ENCODE results near the gene CAD.

CAD gene

GRCh38 chr2:27205206-27205605, 12.0 kb upstream of the CAD start:
- H3K4me3 ChIP-seq (ENCODE audit: low read depth, low read length), result no peak overlapping the region
- H3K4me1 ChIP-seq, result peaks cover 5% of the 10 kb centered on the region
- no peak for DNase-seq
- no peak for TF ChIP-seq CTCF (IDR thresholded peaks at IDR 0.05; ENCODE audit: low read depth, low read length)
- H3K9me3 ChIP-seq, result no peaks in the 10 kb centered on the region
- H3K27me3 ChIP-seq, result no peaks in the 10 kb centered on the region
- H3K36me3 ChIP-seq, result peaks cover 79% of the 10 kb centered on the region

- H3K36me3 ChIP-seq, result peaks cover 77% of the 10 kb centered on the region
- H3K9me3 ChIP-seq, result no peaks in the 10 kb centered on the region
Observed at GRCh38 chr2:27206346-27206745, 10.8 kb upstream of the CAD start.

GRCh38 chr2:27208486-27209050, 8.6 kb upstream of the CAD start:
- Histone ChIP-seq H3K4me1 (peaks cover 4% of the 10 kb centered on the region; the same call in 1 of the 2 replicates), H3K4me3 (ENCODE audit: low read depth, low read length) (no peak overlapping the region), H3K9me3 (no peaks in the 10 kb centered on the region), H3K36me3 (peaks cover 61% of the 10 kb centered on the region), H3K27me3 (no peaks in the 10 kb centered on the region)
- TF ChIP-seq CTCF (IDR thresholded peaks at IDR 0.05; ENCODE audit: low read depth, low read length), result no peak
- no peak for DNase-seq

More at GRCh38 chr2:27206346-27206745, 10.8 kb upstream of the CAD start:
- Histone ChIP-seq H3K4me1 (peaks cover 4% of the 10 kb centered on the region; the same call in 1 of the 2 replicates), H3K4me3 (ENCODE audit: low read depth, low read length) (no peak overlapping the region), H3K27me3 (no peaks in the 10 kb centered on the region)
- no peak for TF ChIP-seq CTCF (IDR thresholded peaks at IDR 0.05; ENCODE audit: low read depth, low read length)
- DNase-seq, result no peak

- DNase-seq, result no peak
- H3K9me3 ChIP-seq, result no peaks in the 10 kb centered on the region
- H3K36me3 ChIP-seq, result peaks cover 52% of the 10 kb centered on the region
- H3K4me1 ChIP-seq, result peaks cover 4% of the 10 kb centered on the region; the same call in 1 of the 2 replicates
- no peaks in the 10 kb centered on the region for H3K27me3 ChIP-seq
- TF ChIP-seq CTCF (IDR thresholded peaks at IDR 0.05; ENCODE audit: low read depth, low read length), result no peak
- H3K4me3 ChIP-seq (ENCODE audit: low read depth, low read length), result no peak overlapping the region
Observed at GRCh38 chr2:27209621-27210401, 7.4 kb upstream of the CAD start.

GRCh38 chr2:27211241-27211942, 5.8 kb upstream of the CAD start:
- TF ChIP-seq CTCF (IDR thresholded peaks at IDR 0.05; ENCODE audit: low read depth, low read length), result no peak
- no peak for DNase-seq
- Histone ChIP-seq H3K27me3 (no peaks in the 10 kb centered on the region), H3K4me3 (ENCODE audit: low read depth, low read length) (peak overlapping the region; percentile 77), H3K9me3 (no peaks in the 10 kb centered on the region), H3K36me3 (peaks cover 43% of the 10 kb centered on the region), H3K4me1 (peaks cover 4% of the 10 kb centered on the region; the same call in 1 of the 2 replicates)

All from BE2C (cell line).